Esophagus muscularis mucosa (tissue), 4 donors: ENCODE results near the gene OGDHL. TPM values are rescaled to one million over a fixed set of nuclear protein-coding genes. Genes with fewer than 3 reads are reported as not detected.
A peak's percentile ranks its signal among the peaks of the same experiment; 100 is the strongest.
"Not testable (repeated sequence)": the region's sequence is repeated elsewhere in the genome, so short reads cannot be mapped to it uniquely, and the experiment has no call there.

Experiments
- DNase-seq: peaks from one replicate; pipeline ENCODE4 v3.0.0-alpha.2; 2017; ENCODE audit errors: extremely low spot score
- H3K27ac ChIP-seq, 4 donors: fragments of 200-600 bp; sonication (generic); replicated peaks in 1 of 4; 1 replicate in 3 of 4; 2 replicates in 1 of 4; pipeline ENCODE4 v1.5.1; 2016 to 2019; ENCODE audit warnings: mild to moderate bottlenecking in 1 of 4
- H3K27me3 ChIP-seq, 4 donors: fragments of 200-600 bp; sonication (generic); one replicate each; pipeline versions ENCODE4 v1.5.1 to v1.6.0; 2016 to 2019
- H3K36me3 ChIP-seq, 4 donors: fragments of 200-600 bp; sonication (generic); one replicate each; pipeline ENCODE4 v1.5.1; 2016 to 2019
- H3K4me1 ChIP-seq, 4 donors: fragments of 200-600 bp; sonication (generic); one replicate each; pipeline ENCODE4 v1.5.1; 2016 to 2019
- H3K4me3 ChIP-seq, 4 donors: fragments of 200-600 bp; sonication (generic); 1 replicate in 2 of 4; 2 replicates in 2 of 4; pipeline ENCODE4 v1.5.1; 2016 to 2019; ENCODE audit warnings: mild to moderate bottlenecking in 4 of 4, moderate library complexity in 1 of 4
- H3K9me3 ChIP-seq, 4 donors: fragments of 200-600 bp; sonication (generic); 1 replicate in 3 of 4; 2 replicates in 1 of 4; pipeline ENCODE4 v1.5.1; 2016 to 2019
- EP300 ChIP-seq: sonication (generic); formaldehyde crosslinking; IDR thresholded peaks from one replicate; pipeline ENCODE4 v1.6.1; 2017; ENCODE audit warnings: antibody characterized with exemption
- POLR2A ChIP-seq: fragments of 450-650 bp; IDR thresholded peaks from one replicate; pipeline ENCODE4 v1.6.1; 2017; ENCODE audit warnings: antibody characterized with exemption, moderate library complexity, mild to moderate bottlenecking, low read depth
- POLR2AphosphoS5 ChIP-seq, 2 donors: sonication (generic); formaldehyde crosslinking; IDR thresholded peaks; one replicate each; pipeline ENCODE4 v1.6.1; 2017; ENCODE audit warnings: antibody characterized with exemption in 2 of 2
- WGBS: methylation state at CpG from one replicate; pipeline ENCODE4 v1.1.5; 2018; 5-methylcytosine and 5-hydroxymethylcytosine counted together
- intact Hi-C: fragments of 100-400 bp; cut with DNase I; formaldehyde crosslinking; loops from one replicate; pipeline ENCODE4 v1.15.1; 2023
- total RNA-seq, 4 donors: library from RNA; depleted of rRNA; stranded (reverse); fragments of >200 nt; gene quantifications; one replicate each; pipeline versions ENCODE4 v1.1.0 to v1.2.1, GENCODE V29; 2016
- TF ChIP-seq, protein P1 (sequence below), 3 experiments: fragments of 200-600 bp in 2 of 3; fragments of 450-650 bp in 1 of 3; sonication (generic) in 2 of 3; IDR thresholded peaks; one replicate each; pipeline ENCODE4 v1.5.1; 2017 to 2019; ENCODE audit warnings: antibody characterized with exemption in 3 of 3, mild to moderate bottlenecking in 2 of 3, moderate library complexity in 1 of 3

Gene OGDHL
- total RNA-seq, 4 donors from 2014 or later, result 0.42 to 2.0 (median 0.95) TPM

DNA sequence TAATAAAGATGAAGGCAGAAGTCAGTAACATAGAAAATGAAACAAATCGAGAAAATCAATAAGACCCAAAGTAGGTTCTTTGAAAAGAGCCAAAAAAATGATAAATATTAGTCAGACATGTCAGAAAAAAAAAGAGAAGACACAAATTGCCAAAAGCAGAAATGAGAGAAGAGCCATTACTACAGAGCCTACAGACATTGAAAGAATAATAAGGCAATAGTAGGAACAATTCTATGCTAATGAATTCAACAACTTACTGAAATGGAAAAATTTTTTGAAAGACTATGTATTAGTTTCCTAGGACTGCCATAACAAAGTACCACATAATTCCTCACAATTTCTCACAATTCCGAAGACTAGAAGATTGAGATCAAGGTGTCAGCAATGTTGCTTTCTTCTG lies 35.5 kb downstream of the OGDHL start:
- Histone ChIP-seq H3K36me3 (no peaks in the 10 kb centered on the region), H3K4me3 (no peak overlapping the region), H3K27me3 (no peaks in the 10 kb centered on the region), H3K27ac (no peak overlapping the region), H3K4me1 (no peaks in the 10 kb centered on the region), H3K9me3 (peaks cover 0 to 27% (median 10%) of the 10 kb centered on the region in 4 donors)
- intact Hi-C loops, result no loop called here
- DNase-seq, result no peak
- no peak for TF ChIP-seq POLR2A
- WGBS, result 57% methylated on average over 2 of the region's 2 CpGs

DNA sequence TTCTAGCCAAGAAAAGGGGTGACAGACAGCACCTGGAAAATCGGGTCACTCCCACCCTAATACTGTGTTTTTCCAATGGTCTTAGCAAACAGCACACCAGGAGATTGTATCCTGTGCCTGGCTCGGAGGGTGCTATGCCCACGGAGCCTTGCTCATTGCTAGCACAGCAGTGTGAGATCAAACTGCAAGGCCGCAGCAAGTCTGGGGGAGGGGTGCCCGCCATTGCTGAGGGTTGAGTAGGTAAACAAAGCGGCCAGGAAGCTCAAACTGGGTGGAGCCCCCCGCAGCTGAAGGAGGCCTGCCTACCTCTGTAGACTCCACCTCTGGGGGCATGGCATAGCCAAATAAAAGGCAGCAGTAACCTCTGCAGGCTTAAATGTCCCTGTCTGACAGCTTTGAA lies 47.0 kb downstream of the OGDHL start:
- H3K36me3 ChIP-seq, intact Hi-C loops, H3K9me3 ChIP-seq, H3K4me3 ChIP-seq, H3K4me1 ChIP-seq, H3K27ac ChIP-seq: not testable (repeated sequence)
- peaks cover 0 to 19% (median 0%) of the 10 kb centered on the region in 4 donors for H3K27me3 ChIP-seq
- WGBS, result 96% methylated on average over 4 of the region's 7 CpGs
- peak; percentile 12 for DNase-seq

DNA sequence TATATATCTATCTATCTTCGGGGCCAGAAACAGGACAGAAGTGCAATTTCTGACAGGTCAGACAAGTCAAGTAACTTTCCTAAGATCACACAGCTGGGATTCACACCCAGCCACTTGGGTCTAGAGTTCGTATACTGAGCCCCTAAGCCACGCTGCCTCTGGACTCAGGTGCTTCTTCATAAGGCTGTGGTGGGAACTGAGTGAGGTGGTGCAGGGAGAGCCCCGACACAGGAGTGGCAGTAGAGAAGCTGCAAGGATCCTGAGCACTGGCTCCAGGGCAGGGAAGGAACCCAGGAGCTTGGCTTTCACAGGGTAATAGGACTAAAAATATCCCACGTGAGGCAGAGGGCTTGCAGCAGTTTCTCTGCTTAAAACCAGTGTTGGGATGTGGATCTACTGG lies 48.9 kb downstream of the OGDHL start:
- no peaks in the 10 kb centered on the region for H3K36me3 ChIP-seq
- intact Hi-C loops, result no loop called here
- H3K4me1 ChIP-seq, result no peaks in the 10 kb centered on the region
- H3K9me3 ChIP-seq, result peaks cover 0 to 7% (median 3%) of the 10 kb centered on the region in 4 donors
- H3K27ac ChIP-seq, result no peak overlapping the region
- peak; percentile 47 for DNase-seq
- 66% methylated on average over 5 of the region's 5 CpGs for WGBS
- H3K27me3 ChIP-seq, result peaks cover 0 to 19% (median 0%) of the 10 kb centered on the region in 4 donors
- H3K4me3 ChIP-seq, result no peak overlapping the region
- TF ChIP-seq, protein P1, sequence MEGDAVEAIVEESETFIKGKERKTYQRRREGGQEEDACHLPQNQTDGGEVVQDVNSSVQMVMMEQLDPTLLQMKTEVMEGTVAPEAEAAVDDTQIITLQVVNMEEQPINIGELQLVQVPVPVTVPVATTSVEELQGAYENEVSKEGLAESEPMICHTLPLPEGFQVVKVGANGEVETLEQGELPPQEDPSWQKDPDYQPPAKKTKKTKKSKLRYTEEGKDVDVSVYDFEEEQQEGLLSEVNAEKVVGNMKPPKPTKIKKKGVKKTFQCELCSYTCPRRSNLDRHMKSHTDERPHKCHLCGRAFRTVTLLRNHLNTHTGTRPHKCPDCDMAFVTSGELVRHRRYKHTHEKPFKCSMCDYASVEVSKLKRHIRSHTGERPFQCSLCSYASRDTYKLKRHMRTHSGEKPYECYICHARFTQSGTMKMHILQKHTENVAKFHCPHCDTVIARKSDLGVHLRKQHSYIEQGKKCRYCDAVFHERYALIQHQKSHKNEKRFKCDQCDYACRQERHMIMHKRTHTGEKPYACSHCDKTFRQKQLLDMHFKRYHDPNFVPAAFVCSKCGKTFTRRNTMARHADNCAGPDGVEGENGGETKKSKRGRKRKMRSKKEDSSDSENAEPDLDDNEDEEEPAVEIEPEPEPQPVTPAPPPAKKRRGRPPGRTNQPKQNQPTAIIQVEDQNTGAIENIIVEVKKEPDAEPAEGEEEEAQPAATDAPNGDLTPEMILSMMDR (IDR thresholded peaks at IDR 0.05), result no peak
- TF ChIP-seq POLR2AphosphoS5 (IDR thresholded peaks at IDR 0.05), result no peak
- no peak for TF ChIP-seq POLR2A
- TF ChIP-seq EP300, result no peak

DNA sequence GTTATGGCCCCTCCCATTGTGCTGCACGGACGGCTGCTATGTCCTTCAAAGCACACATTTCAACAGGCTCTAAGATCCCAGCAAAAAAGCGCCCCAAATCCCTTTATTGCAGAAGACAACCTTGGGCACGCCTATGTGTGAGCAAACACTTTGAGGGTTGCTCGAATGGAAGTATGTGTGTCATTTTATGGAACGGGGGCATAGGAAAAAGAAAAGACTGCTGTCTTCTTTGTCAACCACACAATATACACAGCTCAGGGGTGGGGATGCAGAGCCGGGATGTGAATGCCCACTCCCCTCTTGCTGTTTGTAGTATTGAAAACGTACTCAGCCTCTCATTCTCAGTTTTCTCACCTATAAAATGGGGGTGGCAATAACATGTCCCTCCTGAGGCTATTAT lies 50.6 kb downstream of the OGDHL start:
- Histone ChIP-seq H3K27me3 (peaks cover 0 to 19% (median 0%) of the 10 kb centered on the region in 4 donors), H3K9me3 (peaks cover 0 to 7% (median 3%) of the 10 kb centered on the region in 4 donors), H3K36me3 (no peaks in the 10 kb centered on the region), H3K27ac (no peak overlapping the region), H3K4me1 (no peaks in the 10 kb centered on the region), H3K4me3 (no peak overlapping the region)
- 70% methylated on average over 8 of the region's 8 CpGs for WGBS
- TF ChIP-seq POLR2AphosphoS5 (IDR thresholded peaks at IDR 0.05) (no peak), EP300 (no peak), POLR2A (no peak)
- TF ChIP-seq, protein P1 (IDR thresholded peaks at IDR 0.05), result no peak
- intact Hi-C loops, result no loop called here
- peak; percentile 55 for DNase-seq

DNA sequence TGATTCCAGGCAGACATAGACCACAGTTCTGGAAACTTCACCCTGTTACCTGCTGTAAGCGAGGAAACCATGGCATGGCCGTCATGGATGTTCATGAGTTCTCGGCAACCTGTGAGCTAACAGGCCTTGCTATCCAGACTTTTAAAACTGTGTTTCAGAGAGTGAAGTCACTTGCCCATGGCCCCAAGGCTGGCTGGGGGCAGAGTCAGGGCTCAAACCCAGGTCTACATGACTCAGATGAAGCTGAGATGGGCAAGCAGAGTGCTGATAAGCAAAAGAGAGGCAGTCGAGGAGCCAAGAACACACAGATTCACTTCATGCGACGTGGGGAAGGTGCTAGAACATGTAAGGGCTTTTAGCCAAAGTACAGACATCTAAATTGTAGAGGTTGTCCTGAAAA lies 51.2 kb downstream of the OGDHL start:
- no peak overlapping the region for H3K4me3 ChIP-seq
- 78% methylated on average over 6 of the region's 6 CpGs for WGBS
- H3K4me1 ChIP-seq, result no peaks in the 10 kb centered on the region
- peaks cover 0 to 19% (median 0%) of the 10 kb centered on the region in 4 donors for H3K27me3 ChIP-seq
- H3K9me3 ChIP-seq, result peaks cover 0 to 7% (median 3%) of the 10 kb centered on the region in 4 donors
- intact Hi-C loops, result no loop called here
- no peak overlapping the region for H3K27ac ChIP-seq
- peak; percentile 70 for DNase-seq
- H3K36me3 ChIP-seq, result no peaks in the 10 kb centered on the region
- TF ChIP-seq, protein P1 (IDR thresholded peaks at IDR 0.05), result no peak
- no peak for TF ChIP-seq POLR2AphosphoS5 (IDR thresholded peaks at IDR 0.05)
- TF ChIP-seq POLR2A, result no peak
- no peak for TF ChIP-seq EP300

DNA sequence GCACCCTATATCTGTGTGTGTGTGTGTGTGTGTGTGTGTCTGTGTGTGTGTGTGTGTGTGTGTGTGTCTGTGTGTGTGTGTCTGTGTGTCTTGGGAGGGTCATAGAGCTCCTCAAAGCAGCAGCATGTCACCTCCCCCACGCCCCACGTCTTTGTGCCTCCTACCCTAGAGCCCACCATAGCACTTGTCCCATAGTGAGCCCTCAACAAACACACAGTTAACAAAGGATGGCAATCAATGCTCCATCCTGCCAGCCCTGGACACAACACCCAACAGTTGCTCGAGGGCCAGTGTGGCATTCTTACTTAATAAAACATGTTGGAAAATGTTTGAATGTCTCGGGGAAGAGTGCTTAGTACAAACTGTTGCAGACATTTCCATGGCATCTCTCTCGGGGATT lies 52.2 kb downstream of the OGDHL start:
- TF ChIP-seq EP300 (no peak), POLR2A (no peak), POLR2AphosphoS5 (IDR thresholded peaks at IDR 0.05) (no peak)
- TF ChIP-seq, protein P1 (IDR thresholded peaks at IDR 0.05), result no peak
- peaks cover 0 to 19% (median 0%) of the 10 kb centered on the region in 4 donors for H3K27me3 ChIP-seq

More for the DNA sequence above, 52.2 kb downstream of the OGDHL start:
- intact Hi-C loops, result no loop called here
- Histone ChIP-seq H3K4me3 (no peak overlapping the region), H3K4me1 (no peaks in the 10 kb centered on the region), H3K9me3 (peaks cover 0 to 7% (median 0%) of the 10 kb centered on the region in 4 donors), H3K36me3 (no peaks in the 10 kb centered on the region), H3K27ac (no peak overlapping the region)
- 81% methylated on average over 5 of the region's 5 CpGs for WGBS
- DNase-seq, result peak; percentile 74
